CD4-positive, alpha-beta T cell treated with Interleukin-6 at 100 ng/mL for 8 hours (primary cell): ENCODE measurements around the gene RFTN1.

Experiments used
- DNase-seq: peaks from one replicate; pipeline ENCODE4 v3.0.0-alpha.2; 2020; ENCODE audit warnings: mixed read lengths, low spot score

Gene RFTN1

DNA sequence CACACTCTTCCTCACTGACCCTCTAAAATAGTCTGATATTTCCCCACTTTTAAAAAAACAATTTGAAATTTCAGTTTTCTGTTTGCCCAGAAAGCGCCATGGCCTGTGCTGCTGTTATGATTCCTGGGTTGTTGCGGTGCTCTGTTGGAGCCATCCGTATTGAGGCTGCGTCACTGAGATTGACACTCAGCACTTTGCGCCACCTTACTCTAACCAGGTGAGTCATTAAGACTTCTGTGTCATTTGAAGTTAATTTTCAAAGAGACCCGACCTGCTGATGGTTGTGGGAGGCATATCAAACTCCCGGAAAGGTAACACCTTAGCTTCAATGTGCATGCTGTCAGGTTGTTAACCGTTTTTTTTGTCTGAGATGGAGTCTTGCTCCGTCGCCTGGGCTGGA lies 242.6 kb downstream of the RFTN1 start:
- no peak for DNase-seq

DNA sequence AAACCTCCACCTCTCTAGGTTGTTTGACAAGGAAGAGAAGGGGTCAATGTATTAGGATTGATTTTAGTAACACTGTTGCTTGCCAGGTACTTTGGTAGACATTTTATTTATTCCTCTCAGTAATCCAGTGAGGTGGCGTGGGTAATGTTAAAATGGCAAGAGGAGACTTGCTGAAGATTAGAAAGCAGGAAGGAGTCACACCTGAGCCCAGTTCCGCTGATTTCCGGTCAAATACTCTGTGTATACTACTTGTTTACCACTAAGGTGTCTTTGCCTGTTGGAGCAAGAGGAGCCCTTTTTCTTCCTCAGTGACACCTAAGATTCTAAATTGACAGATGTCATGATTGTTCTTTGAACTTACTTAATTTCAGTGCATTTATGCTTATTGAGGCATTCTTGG lies 246.8 kb downstream of the RFTN1 start:
- no peak for DNase-seq
